Stimulated activated CD8-positive, alpha-beta memory T cell treated with anti-CD3 and anti-CD28 coated beads, Interleukin-15, amount 100 ng/mL, for 4 hours (primary cell): Measurements from ENCODE around the gene UBTD2.
"Not testable (repeated sequence)": the region's sequence is repeated elsewhere in the genome, so short reads cannot be mapped to it uniquely, and the experiment has no call there.

Source experiments
- DNase-seq, 2 donors: peaks; one replicate each; pipeline ENCODE4 v3.0.0-alpha.2; 2020; ENCODE audit warnings: low read depth in 2 of 2

The UBTD2 gene

GRCh38 chr5:172283020-172283861 lies at the start of gene UBTD2:
TSS of gene UBTD2 (minus strand) at chr5:172283764. CDS start at chr5:172283665, 99 bp downstream.
- DNase-seq = peak; percentile 31 to 63

GRCh38 chr5:172326901-172327300 lies 43.3 kb upstream of the UBTD2 start:
- DNase-seq = not testable (repeated sequence)

GRCh38 chr5:172325452-172325851 lies 41.9 kb upstream of the UBTD2 start:
- DNase-seq = no peak

DNA sequence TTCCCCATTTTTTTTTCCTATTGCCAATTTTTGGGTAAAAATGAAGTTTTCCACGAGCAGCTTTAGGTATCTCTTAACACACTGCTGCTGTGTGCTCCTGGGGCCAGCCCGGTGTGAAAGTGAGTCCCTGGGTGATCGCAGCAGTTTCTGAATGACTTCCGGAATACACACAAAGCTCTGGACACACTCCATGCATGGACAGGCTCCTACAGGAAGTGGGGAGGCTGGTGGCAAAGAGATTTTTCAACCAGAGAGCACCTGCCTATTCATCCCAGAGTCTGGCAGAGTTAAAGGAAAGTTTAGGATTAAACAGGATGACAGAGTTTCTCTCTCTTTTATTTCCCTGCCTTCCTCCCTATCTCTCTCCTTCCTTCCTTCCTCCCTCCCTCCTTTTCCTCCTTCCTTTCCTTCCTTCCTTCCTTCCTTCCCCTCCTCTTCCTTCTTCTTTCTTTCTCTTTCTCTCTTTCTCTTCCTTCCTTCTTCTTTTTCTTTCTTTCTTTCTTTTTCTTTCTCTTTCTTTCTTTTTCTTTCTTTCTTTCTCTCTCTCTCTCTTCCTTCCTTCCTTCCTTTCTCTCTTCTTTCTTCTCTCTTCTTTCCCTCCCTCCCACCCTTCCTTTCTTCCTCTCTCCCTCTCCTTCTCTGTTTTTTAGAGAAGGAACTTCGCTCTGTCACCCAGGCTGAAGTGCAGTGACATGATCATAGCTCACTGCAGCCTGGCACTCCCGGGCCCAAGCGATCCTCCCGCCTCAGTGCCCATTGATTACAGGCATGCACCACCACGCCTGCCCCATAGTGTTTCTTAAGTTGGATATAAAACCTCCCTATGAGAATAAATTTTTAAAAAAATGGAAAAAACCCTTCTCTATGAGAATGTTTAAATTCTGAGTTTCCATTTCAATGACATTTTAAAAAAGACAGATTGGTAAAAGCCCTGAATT lies 38.7 kb upstream of the UBTD2 start:
- no peak for DNase-seq

- no peak for DNase-seq
These were observed 38.0 kb upstream of the UBTD2 start for GRCh38 chr5:172321593-172321992.

DNA sequence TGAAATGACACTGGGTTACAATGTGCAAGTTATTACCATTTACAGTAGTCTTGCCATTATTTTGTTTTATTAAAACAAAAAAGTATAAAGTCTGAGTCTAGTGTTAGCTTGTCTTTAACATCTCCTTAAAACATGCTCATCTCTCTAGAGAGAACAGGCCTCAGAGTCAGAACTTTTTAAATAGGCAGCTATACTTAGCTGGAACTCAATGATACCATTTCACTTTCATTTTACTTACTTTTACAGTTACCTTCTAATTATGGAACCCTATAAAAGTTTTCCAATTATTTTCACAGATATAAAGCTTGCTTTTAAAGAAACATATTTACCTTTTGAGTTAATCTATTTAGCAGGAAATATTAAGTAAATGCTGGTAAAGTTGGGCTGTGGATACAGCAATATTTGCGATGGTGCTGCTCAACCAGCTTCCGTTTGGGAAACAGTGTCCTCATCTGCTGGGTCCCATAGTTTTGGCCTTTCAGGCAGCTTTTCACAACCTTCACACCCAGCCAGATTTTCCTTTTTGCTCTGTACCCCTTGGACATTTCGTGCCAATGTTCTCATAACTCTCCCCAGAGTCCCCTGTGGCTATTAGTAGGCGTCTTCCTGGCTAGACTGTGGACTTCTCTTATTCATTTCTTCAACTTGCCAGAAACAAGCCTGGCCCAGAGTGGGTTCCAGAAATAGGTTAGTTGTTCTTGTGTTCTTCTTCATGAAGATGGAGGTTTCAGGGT lies 36.3 kb upstream of the UBTD2 start:
- no peak for DNase-seq

- DNase-seq = no peak
These were observed 32.3 kb upstream of the UBTD2 start for GRCh38 chr5:172315587-172316493.

- no peak for DNase-seq
These were observed 30.4 kb upstream of the UBTD2 start for GRCh38 chr5:172313915-172314314.

GRCh38 chr5:172312286-172312685 lies 28.7 kb upstream of the UBTD2 start:
- no peak for DNase-seq

DNA sequence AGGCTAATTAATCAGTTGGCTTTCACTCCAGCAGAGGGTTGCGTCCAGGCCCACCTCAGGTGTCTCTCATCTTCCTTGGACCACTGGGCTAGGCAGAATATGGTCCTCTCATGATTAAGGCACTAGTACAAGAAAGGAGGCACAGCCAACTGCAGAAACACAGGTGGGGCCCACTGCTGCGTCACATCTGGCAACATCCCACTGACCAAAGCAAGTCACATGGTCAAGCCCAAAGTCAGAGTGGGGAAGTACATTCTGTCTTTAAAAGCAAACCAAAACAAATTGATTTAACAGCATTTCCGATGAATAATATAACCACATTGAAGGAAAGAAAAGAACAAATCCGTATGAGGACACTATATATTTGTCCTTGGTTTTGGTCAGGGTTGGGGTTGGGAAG lies 28.0 kb upstream of the UBTD2 start:
- DNase-seq = no peak

- no peak for DNase-seq
These were observed 27.5 kb upstream of the UBTD2 start for GRCh38 chr5:172311026-172311425.

DNA sequence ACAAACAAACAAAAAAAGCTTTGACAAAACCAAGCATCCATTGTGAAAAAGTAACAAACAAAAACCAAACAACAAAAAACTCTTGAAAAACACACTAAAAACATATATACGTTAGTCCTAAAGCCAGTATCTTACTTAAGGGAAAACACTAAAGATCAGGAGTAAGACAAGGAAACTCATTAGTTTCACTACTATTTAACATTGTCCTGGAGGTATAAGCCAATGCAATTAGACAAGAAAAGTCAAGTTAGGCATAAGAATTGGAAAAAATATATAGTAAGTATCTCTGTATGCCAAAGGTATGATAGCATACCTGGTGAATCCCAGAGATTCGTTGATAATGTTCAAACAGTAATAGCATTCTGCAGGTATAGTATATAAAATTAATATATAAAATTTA lies 21.8 kb upstream of the UBTD2 start:
- DNase-seq = no peak

GRCh38 chr5:172303572-172304335 lies 20.2 kb upstream of the UBTD2 start:
- no peak for DNase-seq

DNA sequence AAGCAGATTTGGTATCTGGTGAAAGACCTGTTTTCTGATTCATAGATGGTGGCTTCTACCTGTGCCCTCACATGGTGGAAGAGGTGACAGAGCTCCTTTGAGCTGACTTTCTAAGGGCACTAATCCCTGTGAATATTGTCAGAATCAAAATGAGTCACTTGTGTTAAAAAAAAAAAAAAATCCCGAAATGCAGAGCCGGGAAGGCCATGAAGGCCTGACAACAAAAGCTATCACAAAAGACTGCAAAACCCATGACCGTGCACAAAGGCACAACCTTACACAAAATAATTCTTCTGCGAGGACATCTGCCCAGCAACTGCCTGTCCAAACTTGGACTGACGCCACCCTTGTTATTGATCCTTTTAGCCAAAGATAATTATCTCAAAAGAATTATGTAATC lies 19.6 kb upstream of the UBTD2 start:
- DNase-seq = no peak

GRCh38 chr5:172302047-172302710 lies 18.6 kb upstream of the UBTD2 start:
- no peak for DNase-seq

DNA sequence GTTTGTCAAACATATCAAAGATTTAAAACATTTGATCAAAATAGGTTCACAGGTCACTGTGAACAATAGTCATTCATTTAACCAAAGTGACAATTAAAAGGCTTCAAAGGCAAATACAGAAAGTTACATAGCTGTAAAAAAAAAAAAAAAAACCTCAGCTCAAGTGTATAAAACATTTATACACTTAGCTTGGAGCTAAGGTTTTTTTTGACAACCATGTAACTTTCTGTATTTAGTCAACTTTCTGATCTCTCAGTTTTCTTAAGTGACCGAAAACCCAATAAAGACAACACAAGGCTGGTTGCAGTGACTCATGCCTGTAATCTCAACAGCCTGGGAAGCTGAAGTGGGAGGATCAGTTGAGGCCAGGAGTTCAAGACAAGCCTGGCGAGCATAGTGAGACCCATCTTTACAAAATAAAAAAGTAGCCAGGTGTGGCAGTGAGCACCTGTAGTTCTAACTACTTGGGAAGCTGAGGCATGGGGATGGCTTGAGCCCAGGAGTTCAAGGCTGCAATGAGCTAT lies 16.4 kb upstream of the UBTD2 start:
- DNase-seq = no peak

DNA sequence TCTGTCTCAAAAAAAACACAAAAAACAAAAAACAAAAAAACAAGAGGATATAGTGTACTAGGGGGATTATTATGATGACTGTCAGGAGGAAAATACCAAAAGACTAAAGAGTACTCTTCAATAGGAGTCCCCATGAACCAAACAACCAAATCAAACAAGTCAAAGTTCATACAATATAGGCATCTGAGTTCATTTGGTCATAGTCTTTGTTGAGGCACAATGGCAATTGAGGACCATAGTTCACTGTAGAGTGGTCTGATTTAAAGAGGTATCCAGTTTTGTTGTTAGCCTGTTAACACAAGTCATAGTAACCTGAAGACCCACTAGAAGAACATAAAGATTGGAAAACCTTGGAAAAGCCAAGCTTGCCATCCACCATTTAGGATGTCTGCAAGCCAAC lies 11.3 kb upstream of the UBTD2 start:
- DNase-seq = no peak

DNA sequence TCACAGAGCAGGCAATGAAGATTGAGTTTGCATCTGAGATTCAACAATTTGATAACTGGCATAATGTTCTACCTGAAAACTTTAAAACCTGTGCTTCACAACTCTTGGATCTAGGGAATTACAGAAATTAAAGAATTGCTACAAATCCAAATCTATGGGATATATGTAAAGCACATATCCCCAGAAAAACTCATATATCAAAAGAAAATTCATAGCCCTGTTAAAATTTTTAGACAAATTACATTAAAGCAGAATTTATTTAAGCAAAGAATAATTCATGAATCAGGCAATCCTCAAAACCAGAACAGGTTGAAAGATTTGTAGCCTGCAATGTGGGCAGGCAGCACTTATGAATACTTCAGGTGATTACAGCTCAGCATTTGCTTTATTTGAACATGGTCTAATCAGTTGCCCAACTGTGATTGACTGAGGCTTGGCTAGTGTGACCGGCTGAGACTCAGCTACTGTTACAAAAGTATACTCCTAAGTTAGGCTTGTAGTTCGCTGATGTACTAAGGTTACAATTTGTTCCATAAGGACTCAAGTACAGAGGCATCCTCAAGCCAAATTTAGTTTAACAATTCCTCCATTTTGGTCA lies 10.3 kb upstream of the UBTD2 start:
- DNase-seq = no peak
